Activated T-cell treated with anti-CD3 and anti-CD28 coated beads for 1 hour (primary cell): ENCODE measurements around the gene GVQW3.
"Not testable (repeated sequence)": the region's sequence is repeated elsewhere in the genome, so short reads cannot be mapped to it uniquely, and the experiment has no call there.

ENCODE experiments used
- DNase-seq: peaks from one replicate; pipeline ENCODE4 v3.0.0-alpha.2; 2020; ENCODE audit warnings: low read depth

The GVQW3 gene

GRCh38 chr11:76388408-76388807 is 7.3 kb downstream of the GVQW3 start:
- DNase-seq = no peak

GRCh38 chr11:76391021-76391420 is 9.9 kb downstream of the GVQW3 start:
- no peak for DNase-seq

GRCh38 chr11:76391811-76392475 is 10.8 kb downstream of the GVQW3 start:
- DNase-seq = no peak

GRCh38 chr11:76392870-76393269 is 11.7 kb downstream of the GVQW3 start:
- no peak for DNase-seq

DNA sequence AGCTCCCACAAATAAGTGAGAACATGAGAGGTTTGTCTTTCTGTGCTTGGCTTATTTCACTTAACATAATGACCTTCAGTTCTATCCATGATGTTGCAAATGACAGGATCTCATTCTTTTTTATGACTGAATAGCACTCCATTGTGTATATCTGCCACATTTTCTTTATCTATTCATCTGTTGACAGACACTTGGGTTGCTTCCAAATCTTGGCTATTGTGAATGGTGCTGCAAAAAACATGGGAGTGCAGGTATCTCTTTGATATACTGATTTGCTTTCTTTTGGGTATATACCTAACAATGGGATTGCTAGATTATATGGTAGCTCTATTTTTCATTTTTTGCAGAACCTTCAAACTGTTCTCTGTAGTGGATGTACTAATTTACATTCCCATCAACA is 13.3 kb downstream of the GVQW3 start:
- DNase-seq = no peak

- DNase-seq = no peak
Observed at GRCh38 chr11:76395296-76395695, 14.2 kb downstream of the GVQW3 start.

DNA sequence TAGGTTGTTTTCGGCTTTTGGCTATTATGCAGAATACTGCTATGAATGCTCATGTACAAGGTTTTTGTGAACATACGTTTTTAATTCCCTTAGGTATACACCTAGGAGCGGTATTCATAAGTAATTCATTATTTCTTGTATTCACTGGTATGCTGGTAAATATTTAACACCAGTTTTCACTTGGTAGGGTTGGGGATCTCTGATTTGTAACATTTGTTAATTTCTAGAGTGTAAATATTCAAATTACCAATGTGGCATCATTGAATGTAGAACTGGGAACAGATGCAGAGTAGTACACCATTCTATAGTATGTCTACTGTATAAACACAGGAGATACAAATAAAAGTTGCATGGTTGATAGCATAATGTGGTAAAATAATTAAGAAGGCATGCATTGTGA is 16.3 kb downstream of the GVQW3 start:
- no peak for DNase-seq

DNA sequence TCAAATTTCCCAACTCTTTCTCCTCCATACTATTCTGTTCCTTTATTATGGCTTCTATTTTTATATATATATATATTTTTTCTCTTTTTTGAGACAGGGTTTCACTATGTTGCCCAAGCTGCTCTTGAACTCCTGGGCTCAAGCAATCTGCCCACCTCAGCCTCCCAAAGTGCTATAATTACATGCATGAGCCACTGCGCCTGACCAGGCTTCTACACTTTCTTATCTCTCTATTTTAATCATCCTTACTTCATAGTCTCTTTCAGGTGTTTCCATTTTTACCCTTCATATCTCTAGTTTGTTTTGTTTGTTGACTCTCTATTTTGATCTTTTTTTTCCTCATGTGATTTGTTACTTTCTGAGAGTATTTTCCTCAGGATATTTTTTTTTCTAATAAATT is 19.8 kb downstream of the GVQW3 start:
- no peak for DNase-seq

DNA sequence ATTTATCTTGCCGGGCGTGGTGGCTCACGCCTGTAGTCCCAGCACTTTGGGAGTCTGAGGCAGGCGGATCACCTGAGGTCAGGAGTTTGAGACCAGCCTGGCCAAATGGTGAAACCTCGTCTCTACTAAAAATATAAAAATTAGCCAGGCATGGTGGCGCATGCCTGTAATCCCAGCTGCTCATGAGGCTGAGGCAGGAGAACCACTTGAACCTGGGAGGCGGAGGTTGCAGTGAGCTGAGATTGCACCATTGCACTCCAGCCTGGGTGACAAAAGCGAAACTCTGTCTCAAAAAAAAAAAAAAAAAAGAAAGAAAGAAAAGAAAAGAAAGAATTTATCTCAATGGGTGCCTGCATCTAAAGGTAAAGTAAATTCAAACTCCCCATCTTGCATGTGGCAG is 20.4 kb downstream of the GVQW3 start:
- not testable (repeated sequence) for DNase-seq

DNA sequence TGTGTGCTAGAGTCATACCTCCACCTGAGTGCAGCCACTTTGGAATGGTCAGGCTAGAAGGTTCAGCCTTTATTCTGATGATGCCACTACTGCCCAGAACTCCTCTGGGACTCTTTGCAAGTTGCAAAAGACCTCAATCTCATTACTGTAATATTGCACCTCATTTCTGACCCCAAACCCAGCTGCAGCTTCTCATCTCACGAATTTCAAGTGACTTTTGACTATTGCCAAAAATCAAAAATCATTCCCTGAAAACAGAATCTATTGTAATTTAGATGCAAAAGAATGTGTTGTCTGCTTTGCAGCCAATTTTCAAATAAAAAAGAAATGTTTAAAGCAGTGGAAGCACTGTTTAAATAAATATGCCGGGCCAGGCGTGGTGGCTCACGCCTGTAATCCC is 25.2 kb downstream of the GVQW3 start:
- no peak for DNase-seq

DNA sequence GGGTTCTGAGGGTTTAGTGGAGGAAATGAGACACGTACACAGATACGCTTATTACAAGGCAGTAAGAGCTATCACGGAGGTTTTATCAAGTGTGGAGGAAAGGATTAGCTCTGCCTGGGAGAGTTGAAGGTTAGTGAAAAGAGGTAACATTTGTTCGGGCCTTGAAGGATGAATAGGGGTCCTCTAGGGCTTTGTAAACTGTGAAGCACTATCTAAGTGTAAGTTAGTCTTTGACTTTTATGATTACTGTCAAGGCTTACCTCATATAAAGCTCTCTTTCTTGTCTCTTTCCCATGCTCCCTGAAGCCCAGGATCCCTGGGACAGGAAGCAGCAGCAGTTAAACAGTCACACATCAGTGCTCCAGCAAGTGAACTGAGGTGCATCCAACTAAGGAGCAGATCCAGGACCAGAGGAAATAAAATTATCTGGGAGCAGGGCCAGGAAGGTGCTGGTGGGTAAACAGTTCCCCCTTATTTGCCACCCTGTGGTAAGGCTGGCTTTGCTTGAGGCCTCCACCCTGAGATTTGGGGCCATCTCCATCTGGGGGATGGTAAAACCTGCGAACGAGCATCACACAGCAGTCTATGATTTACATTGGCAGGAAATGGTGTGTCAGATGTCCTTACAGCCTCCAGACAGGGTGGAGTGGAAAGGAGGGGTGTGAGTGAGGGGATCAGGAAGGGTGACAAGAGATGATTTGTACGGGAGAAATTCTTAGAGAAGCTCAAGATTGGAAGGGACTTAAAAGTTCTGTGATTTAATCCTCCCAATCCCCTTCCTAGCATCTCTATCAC is 27.2 kb downstream of the GVQW3 start:
- no peak for DNase-seq

DNA sequence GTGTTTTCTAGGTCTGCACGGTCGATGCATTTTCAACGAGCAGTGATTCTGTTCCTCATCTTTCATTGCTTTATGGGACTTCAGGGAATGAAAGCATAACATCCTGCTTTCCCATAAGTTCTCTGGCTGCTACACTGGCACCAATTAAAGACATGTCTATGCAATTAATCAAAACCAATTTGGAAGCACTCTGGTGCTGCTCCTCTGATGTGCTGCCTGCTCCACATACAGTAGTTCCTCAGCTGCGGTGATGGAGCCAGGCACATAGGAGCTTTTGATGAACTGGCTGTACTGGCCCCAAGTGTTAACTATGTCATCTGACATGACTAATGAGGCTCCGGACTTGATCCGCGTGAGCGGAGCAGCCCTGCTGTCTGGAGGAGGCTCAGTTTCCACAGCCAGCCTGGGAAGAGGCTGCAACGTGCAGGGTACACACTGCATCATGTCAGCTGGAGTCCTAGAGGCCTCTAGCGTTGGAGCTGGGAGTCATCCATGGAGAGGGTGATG is 29.8 kb downstream of the GVQW3 start:
- DNase-seq = no peak

DNA sequence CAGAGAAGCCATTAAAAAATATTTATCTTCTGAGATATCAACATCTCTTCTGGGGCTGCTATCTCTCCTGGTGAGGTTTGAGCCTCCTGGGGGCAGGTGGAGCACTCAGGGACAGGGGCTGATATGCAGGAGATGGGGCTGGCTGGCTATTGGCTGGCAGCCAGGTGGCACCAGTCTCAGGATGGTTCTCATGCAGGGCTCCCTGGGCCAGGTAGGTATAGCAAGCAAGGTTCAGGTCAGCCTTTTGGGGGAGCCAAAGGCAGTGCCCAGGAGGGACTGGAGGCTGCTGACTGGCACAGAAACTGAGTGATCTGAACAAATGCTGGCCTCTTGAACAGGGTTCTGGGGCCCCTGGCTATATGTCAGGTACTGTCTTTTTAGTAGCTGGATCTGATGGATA is 34.0 kb downstream of the GVQW3 start:
- DNase-seq = no peak

DNA sequence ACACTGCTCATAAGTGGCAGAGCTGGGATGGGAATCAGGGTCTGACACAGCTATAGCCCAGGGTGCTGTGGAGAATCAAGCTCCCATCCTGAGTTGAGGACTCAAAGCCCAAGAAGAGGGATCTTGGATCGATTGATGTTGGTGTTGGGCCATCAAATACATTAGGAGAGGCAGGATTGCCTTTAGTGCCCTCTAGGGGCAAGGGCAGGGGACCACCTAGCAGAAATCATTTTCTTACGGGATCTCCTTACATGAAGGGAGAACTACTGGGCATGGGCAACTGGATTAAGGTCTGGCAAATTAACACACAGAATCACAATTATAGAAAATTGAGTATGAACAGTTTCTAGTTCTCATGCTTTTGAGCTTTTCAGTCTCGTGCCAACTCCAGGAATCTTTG is 38.8 kb downstream of the GVQW3 start:
- DNase-seq = no peak

- no peak for DNase-seq
Observed at GRCh38 chr11:76424379-76424778, 43.3 kb downstream of the GVQW3 start.

DNA sequence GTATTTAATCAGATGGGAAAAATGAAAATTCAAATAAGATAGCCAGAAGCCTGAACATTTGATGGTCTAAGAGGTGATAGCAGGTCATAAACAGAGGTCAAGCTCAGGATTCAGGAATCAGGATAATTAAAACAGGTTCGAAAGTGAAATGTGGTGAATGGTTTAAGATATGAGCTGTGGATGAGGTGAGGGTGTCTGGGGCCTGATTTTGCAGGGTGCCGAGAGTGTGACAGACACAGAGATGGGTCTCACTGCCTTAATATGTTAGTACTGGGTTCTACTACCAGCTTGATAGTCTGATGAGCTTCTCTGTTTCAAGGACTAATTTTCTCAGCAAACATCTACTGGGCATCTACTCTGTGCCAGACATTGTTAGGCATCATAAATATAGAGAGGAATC is 43.8 kb downstream of the GVQW3 start:
- no peak for DNase-seq

GRCh38 chr11:76426660-76427059 is 45.5 kb downstream of the GVQW3 start:
- no peak for DNase-seq

DNA sequence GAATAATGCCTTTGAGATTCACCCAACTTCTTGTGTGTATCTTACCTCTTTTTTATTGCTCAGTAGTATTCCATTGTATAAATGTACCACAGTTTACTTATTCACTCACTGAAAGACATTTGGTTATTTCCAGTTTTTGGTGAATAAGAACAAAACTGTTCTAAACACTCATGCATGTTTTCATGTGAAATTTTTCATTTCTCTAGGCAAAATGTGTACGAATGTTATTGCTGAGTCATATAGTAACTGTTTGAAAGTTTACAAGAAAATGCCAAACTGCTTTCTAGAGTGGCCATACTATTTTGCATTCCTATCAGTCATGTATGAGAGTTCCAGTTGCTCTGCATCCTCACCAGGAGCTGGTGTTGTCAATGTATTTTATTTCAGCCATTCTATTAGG is 54.9 kb downstream of the GVQW3 start:
- DNase-seq = no peak

- DNase-seq = no peak
Observed at GRCh38 chr11:76443268-76443980, 62.3 kb downstream of the GVQW3 start.

DNA sequence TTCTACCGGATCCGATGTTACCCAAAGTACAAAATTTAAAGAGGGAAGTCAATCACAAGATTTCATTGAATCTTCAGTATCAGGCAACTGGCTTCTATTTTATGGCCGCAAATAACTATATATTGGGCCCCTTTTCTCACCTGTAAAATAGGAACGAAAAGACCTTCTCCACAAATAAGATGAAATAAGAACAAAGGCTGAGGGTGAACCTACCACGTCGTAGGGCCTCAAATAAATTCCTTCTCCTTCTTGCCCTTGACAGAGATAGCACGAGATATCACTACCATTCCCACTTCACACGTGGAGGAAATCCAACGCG is 62.9 kb downstream of the GVQW3 start:
- no peak for DNase-seq

DNA sequence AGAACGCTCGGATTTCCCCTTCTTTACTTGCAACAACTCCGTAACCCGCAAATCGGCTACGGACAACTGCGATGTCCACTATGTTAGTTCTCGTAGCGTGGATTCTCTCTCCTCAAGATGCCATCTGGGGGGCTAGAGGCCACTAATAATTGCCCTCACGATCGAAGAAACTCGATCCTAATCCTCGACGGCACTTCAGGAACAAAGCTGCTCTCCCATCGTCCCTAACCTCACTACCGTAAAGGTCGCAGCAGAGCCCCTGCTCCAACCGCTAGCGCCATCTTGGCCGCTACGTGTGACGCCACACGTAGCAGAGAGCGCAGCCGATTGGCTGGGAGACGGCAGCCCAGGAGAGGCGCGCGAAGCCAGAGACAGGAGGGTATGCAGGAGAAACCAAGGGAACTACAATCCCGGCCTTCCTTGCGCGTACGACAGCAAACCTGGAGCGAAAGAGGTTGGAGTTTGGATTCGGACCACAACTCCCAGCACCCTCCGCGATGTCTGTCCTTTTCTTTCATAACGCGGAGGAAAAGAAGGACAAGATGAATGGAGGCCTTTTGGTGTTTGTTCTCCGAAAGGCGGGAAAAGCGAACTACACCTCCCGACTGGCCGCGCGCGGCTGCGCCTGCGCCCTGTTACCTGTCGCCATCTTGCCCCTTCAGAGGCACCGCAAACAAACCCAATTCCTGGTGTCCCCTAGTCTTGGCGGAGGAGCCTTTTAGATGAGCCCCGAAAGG is 63.4 kb downstream of the GVQW3 start, which contains the start of gene EMSY:
Gene EMSY, plus strand, starts transcription at position 635 of the 737 bp plus-strand sequence. CDS start 1,921 bp downstream, outside the sequence.
- peak; percentile 81 for DNase-seq
